Measurements from ENCODE around the gene CTIF. TPM values are rescaled to one million over a fixed set of nuclear protein-coding genes. Genes with fewer than 3 reads are reported as not detected.

Gene CTIF
- polyA plus RNA-seq, 1 of the 3 experiments (the other 2 are of a cell fraction) = 47.2 TPM

GRCh38 chr18:48732767-48733424, 194.1 kb downstream of the CTIF start:
- 91% methylated on average over 10 of the region's 11 CpGs for WGBS (ENCODE audit: low lambda C conversion rate)
- Histone ChIP-seq H3K4me2 (no peak overlapping the region), H2AFZ (ENCODE audit: low read depth) (no peak overlapping the region), H3K36me3 (replicated peaks in 1 of 2; ENCODE audit: control insufficient read depth in 1 of 2, insufficient read depth in 2 of 2, low read length in 1 of 2) (peaks cover 2 to 3% of the 10 kb centered on the region in 2 experiments), H3F3A (replicated peaks; ENCODE audit: insufficient read depth) (no peaks in the 10 kb centered on the region), H3K4me1 (ENCODE audit: control insufficient read depth in 1 of 2, insufficient read depth in 2 of 2, low read depth in 1 of 2, low read length in 1 of 2) (peaks cover 15 to 32% of the 10 kb centered on the region in 2 experiments; a peak in 3 of 4 replicates), H3K27me3 (ENCODE audit: insufficient read depth) (no peaks in the 10 kb centered on the region), H4K20me1 (ENCODE audit: insufficient read depth) (peaks cover 27% of the 10 kb centered on the region; the same call in 1 of the 2 replicates), H3K79me2 (ENCODE audit: insufficient read depth) (peaks cover 45% of the 10 kb centered on the region), H3K9me3 (no peaks in the 10 kb centered on the region), H3K27ac (ENCODE audit: low read depth in 2 of 2, low read length in 1 of 2) (no peak overlapping the region), H3K4me3 (ENCODE audit: low read depth in 2 of 2, low read length in 1 of 2) (no peak overlapping the region), H3K9me2 (no peaks in the 10 kb centered on the region), H3K9ac (no peak overlapping the region)
- DNase-seq = no peak
- ChIA-PET CTCF (no interaction called here), POLR2A (no interaction called here)
- TF ChIP-seq TAF1 (IDR thresholded peaks at IDR 0.05; ENCODE audit: borderline replicate concordance, low read depth, low read length) = no peak
- TF ChIP-seq CHD2 (IDR thresholded peaks at IDR 0.05; ENCODE audit: low read length, partially characterized antibody) = no peak
- TF ChIP-seq EP300 (IDR thresholded peaks at IDR 0.05; ENCODE audit: borderline replicate concordance in 1 of 2, low read depth in 1 of 2, low read length in 1 of 2) = no peak
- no peak for TF ChIP-seq TEAD4 (IDR thresholded peaks at IDR 0.05; ENCODE audit: borderline replicate concordance, insufficient read depth)
- TF ChIP-seq NFIC (IDR thresholded peaks at IDR 0.05; ENCODE audit: borderline replicate concordance) = no peak

GRCh38 chr18:48733643-48734253, 194.9 kb downstream of the CTIF start:
- ChIA-PET CTCF (no interaction called here), POLR2A (no interaction called here)
- Histone ChIP-seq H3K27me3 (ENCODE audit: insufficient read depth) (no peaks in the 10 kb centered on the region), H3K27ac (ENCODE audit: low read depth in 2 of 2, low read length in 1 of 2) (no peak overlapping the region), H3K79me2 (ENCODE audit: insufficient read depth) (peaks cover 41% of the 10 kb centered on the region), H3K4me3 (ENCODE audit: low read depth in 2 of 2, low read length in 1 of 2) (no peak overlapping the region), H3K9ac (no peak overlapping the region), H2AFZ (ENCODE audit: low read depth) (no peak overlapping the region), H3F3A (replicated peaks; ENCODE audit: insufficient read depth) (no peaks in the 10 kb centered on the region), H3K36me3 (replicated peaks in 1 of 2; ENCODE audit: control insufficient read depth in 1 of 2, insufficient read depth in 2 of 2, low read length in 1 of 2) (peaks cover 2 to 3% of the 10 kb centered on the region in 2 experiments), H3K9me2 (no peaks in the 10 kb centered on the region), H4K20me1 (ENCODE audit: insufficient read depth) (peaks cover 27% of the 10 kb centered on the region; the same call in 1 of the 2 replicates), H3K4me2 (no peak overlapping the region), H3K4me1 (ENCODE audit: control insufficient read depth in 1 of 2, insufficient read depth in 2 of 2, low read depth in 1 of 2, low read length in 1 of 2) (peaks cover 15 to 32% of the 10 kb centered on the region in 2 experiments; a peak in 3 of 4 replicates), H3K9me3 (no peaks in the 10 kb centered on the region)
- DNase-seq = no peak
- 89% methylated on average over 9 of the region's 10 CpGs for WGBS (ENCODE audit: low lambda C conversion rate)
- no peak for TF ChIP-seq NFIC (IDR thresholded peaks at IDR 0.05; ENCODE audit: borderline replicate concordance)
- TF ChIP-seq MEF2A (IDR thresholded peaks at IDR 0.05; ENCODE audit: borderline replicate concordance, low read depth) = no peak
- no peak for TF ChIP-seq RFX5 (IDR thresholded peaks at IDR 0.05; ENCODE audit: low read length)
- TF ChIP-seq YY1 (IDR thresholded peaks at IDR 0.05; ENCODE audit: low read depth) = no peak
- no peak for TF ChIP-seq FOXM1 (IDR thresholded peaks at IDR 0.05; ENCODE audit: low read depth)
- no peak for TF ChIP-seq EZH2phosphoT487 (IDR thresholded peaks at IDR 0.05; ENCODE audit: borderline replicate concordance, low read depth)
- no peak for TF ChIP-seq REST (IDR thresholded peaks at IDR 0.05; ENCODE audit: low read depth, low read length)
- TF ChIP-seq POLR2AphosphoS5 (IDR thresholded peaks at IDR 0.05; ENCODE audit: low read depth, low read length) = no peak
- TF ChIP-seq ELF1 (IDR thresholded peaks at IDR 0.05) = no peak
- no peak for TF ChIP-seq TAF1 (IDR thresholded peaks at IDR 0.05; ENCODE audit: borderline replicate concordance, low read depth, low read length)
- TF ChIP-seq USF2 (IDR thresholded peaks at IDR 0.05; ENCODE audit: borderline replicate concordance, low read depth, low read length) = no peak
- no peak for TF ChIP-seq MAX (IDR thresholded peaks at IDR 0.05; ENCODE audit: low read depth)
- no peak for TF ChIP-seq EP300 (IDR thresholded peaks at IDR 0.05; ENCODE audit: borderline replicate concordance in 1 of 2, low read depth in 1 of 2, low read length in 1 of 2)
- no peak for TF ChIP-seq FOSL2 (IDR thresholded peaks at IDR 0.05; ENCODE audit: borderline replicate concordance, low read depth)

Measured in SK-N-SH (cell line).